K562 (cell line): ENCODE measurements around the gene NR1D2. TPM values are rescaled to one million over a fixed set of nuclear protein-coding genes. Genes with fewer than 3 reads are reported as not detected.
A peak's percentile ranks its signal among the peaks of the same experiment; 100 is the strongest.

Source experiments
- ARID1B ChIP-seq: fragments of 450-650 bp; IDR thresholded peaks from 2 replicates; pipeline ENCODE4 v1.6.1; 2016; ENCODE audit warnings: antibody characterized with exemption, mild to moderate bottlenecking, inconsistent platforms
- C11orf30 ChIP-seq: fragments of 450-650 bp; IDR thresholded peaks from 2 replicates; pipeline ENCODE4 v1.6.1; 2016; ENCODE audit warnings: low read depth, mild to moderate bottlenecking
- DMBX1 ChIP-seq: fragments of 250-450 bp; sonication (Bioruptor Pico); IDR thresholded peaks from 2 replicates; pipeline ENCODE4 v1.8.0; 2022; ENCODE audit warnings: inconsistent platforms, mild to moderate bottlenecking, moderate library complexity, borderline replicate concordance
- FOXA1 ChIP-seq: fragments of 450-650 bp; IDR thresholded peaks from 2 replicates; pipeline ENCODE4 v1.6.1; 2016; ENCODE audit warnings: mild to moderate bottlenecking, borderline replicate concordance
- HEY1 ChIP-seq: fragments of 250-450 bp; sonication (Bioruptor Pico); IDR thresholded peaks from 2 replicates; pipeline ENCODE4 v1.5.0; 2020; ENCODE audit warnings: mild to moderate bottlenecking, moderate library complexity, borderline replicate concordance
- HOXB6 ChIP-seq: fragments of 250-450 bp; sonication (Bioruptor Pico); IDR thresholded peaks from 2 replicates; pipeline ENCODE4 v1.5.1; 2022; ENCODE audit warnings: mild to moderate bottlenecking, borderline replicate concordance
- IFI16 ChIP-seq: fragments of 250-450 bp; sonication (Bioruptor Pico); IDR thresholded peaks from 2 replicates; pipeline ENCODE4 v2.1.2; 2022; ENCODE audit warnings: mild to moderate bottlenecking, inconsistent platforms
- MEIS2 ChIP-seq: fragments of 450-650 bp; IDR thresholded peaks from 2 replicates; pipeline ENCODE4 v1.6.1; 2014; ENCODE audit warnings: mild to moderate bottlenecking; ENCODE audit not compliant: partially characterized antibody
- PYGO2 ChIP-seq: fragments of 450-650 bp; IDR thresholded peaks from 2 replicates; pipeline ENCODE4 v1.6.1; 2016; ENCODE audit warnings: mild to moderate bottlenecking, missing genetic modification characterization, moderate library complexity, missing compliant biosample characterization
- RBM14 ChIP-seq: fragments of 200-400 bp; formaldehyde crosslinking; IDR thresholded peaks from 2 replicates; pipeline ENCODE4 v1.6.1; 2018; ENCODE audit warnings: low read depth, mild to moderate bottlenecking, low read length, moderate library complexity, borderline replicate concordance; ENCODE audit not compliant: insufficient read depth
- SMC3 ChIP-seq: conservative IDR thresholded peaks from 2 replicates; pipeline ENCODE4 v1.6.1; 2011; ENCODE audit warnings: low read depth, low read length, improper control_type of control experiment; ENCODE audit not compliant: insufficient read depth
- SUPT5H ChIP-seq: fragments of 450-650 bp; IDR thresholded peaks from 2 replicates; pipeline ENCODE4 v1.6.1; 2016
- TARDBP ChIP-seq: fragments of 450-650 bp; IDR thresholded peaks from 2 replicates; pipeline ENCODE4 v1.6.1; 2016
- ZNF175 ChIP-seq: fragments of 200-800 bp; sonication (Bioruptor generic); IDR thresholded peaks from 2 replicates; pipeline ENCODE4 v1.6.1; 2016; ENCODE audit warnings: low read depth, mild to moderate bottlenecking, missing genetic modification characterization, missing compliant biosample characterization
- ZNF707 ChIP-seq: fragments of 250-450 bp; sonication (Bioruptor Pico); conservative IDR thresholded peaks from 2 replicates; pipeline ENCODE4 v1.8.0; 2022; ENCODE audit warnings: inconsistent platforms, mild to moderate bottlenecking, moderate library complexity
- ZNF76 ChIP-seq: fragments of 250-450 bp; sonication (Bioruptor Pico); IDR thresholded peaks from 2 replicates; pipeline ENCODE4 v1.4.0; 2020; ENCODE audit warnings: mild to moderate bottlenecking, moderate library complexity, borderline replicate concordance
- polyA plus RNA-seq, 8 experiments: library from polyadenylated mRNA; depleted of rRNA in 4 of 8; stranded (reverse) in 5 of 8; unstranded in 3 of 8; fragments of >200 nt; fragmentation: Nextera tagmentation in 2 of 8; fragmentation: Illumina TruSeq in 1 of 8; extraction: Ambion mirVana in 2 of 8; extraction: Trizol in 1 of 8; gene quantifications; 2 replicates each; pipeline versions ENCODE4 v1.2.1 to v1.2.3, GENCODE V29; 2011 to 2014; ENCODE audit warnings: inconsistent platforms in 1 of 8, missing spikeins in 1 of 8
- total RNA-seq, 7 experiments: library from RNA; depleted of rRNA in 6 of 7; stranded (reverse); fragments of >200 nt in 6 of 7; fragmentation: Illumina TruSeq in 2 of 7; extraction: Trizol in 2 of 7; gene quantifications; 2 replicates each; pipeline versions ENCODE4 v1.2.1 to v1.2.3, GENCODE V29; 2011 to 2021; ENCODE audit warnings: low replicate concordance in 1 of 7
- TF ChIP-seq, protein P1 (sequence below): fragments of 450-650 bp; IDR thresholded peaks from one replicate; pipeline ENCODE4 v1.6.1; 2018; ENCODE audit warnings: mild to moderate bottlenecking, moderate library complexity; ENCODE audit not compliant: partially characterized antibody
- TF ChIP-seq, protein P2 (sequence below): fragments of 250-450 bp; sonication (Bioruptor Pico); IDR thresholded peaks from 2 replicates; pipeline ENCODE4 v1.4.0; 2020; ENCODE audit warnings: borderline replicate concordance
- TF ChIP-seq, protein P3 (sequence below): fragments of 250-450 bp; sonication (Bioruptor Pico); IDR thresholded peaks from 2 replicates; pipeline ENCODE4 v1.5.0; 2022; ENCODE audit warnings: mild to moderate bottlenecking
- TF ChIP-seq, protein P4 (sequence below): conservative IDR thresholded peaks from 2 replicates; pipeline ENCODE4 v1.6.1; 2011; ENCODE audit warnings: low read depth, mild to moderate bottlenecking, low read length; ENCODE audit not compliant: control insufficient read depth
- TF ChIP-seq, protein P5 (sequence below): fragments of 250-450 bp; sonication (Bioruptor Pico); IDR thresholded peaks from 2 replicates; pipeline ENCODE4 v1.6.1; 2021; ENCODE audit warnings: mild to moderate bottlenecking

The NR1D2 gene
- total and polyA plus RNA-seq, 9 of the 15 experiments (the other 6 are each of a cell fraction or from before 2014, with no cell fraction given) = 1.2 to 5.5 (median 2.9) TPM

DNA sequence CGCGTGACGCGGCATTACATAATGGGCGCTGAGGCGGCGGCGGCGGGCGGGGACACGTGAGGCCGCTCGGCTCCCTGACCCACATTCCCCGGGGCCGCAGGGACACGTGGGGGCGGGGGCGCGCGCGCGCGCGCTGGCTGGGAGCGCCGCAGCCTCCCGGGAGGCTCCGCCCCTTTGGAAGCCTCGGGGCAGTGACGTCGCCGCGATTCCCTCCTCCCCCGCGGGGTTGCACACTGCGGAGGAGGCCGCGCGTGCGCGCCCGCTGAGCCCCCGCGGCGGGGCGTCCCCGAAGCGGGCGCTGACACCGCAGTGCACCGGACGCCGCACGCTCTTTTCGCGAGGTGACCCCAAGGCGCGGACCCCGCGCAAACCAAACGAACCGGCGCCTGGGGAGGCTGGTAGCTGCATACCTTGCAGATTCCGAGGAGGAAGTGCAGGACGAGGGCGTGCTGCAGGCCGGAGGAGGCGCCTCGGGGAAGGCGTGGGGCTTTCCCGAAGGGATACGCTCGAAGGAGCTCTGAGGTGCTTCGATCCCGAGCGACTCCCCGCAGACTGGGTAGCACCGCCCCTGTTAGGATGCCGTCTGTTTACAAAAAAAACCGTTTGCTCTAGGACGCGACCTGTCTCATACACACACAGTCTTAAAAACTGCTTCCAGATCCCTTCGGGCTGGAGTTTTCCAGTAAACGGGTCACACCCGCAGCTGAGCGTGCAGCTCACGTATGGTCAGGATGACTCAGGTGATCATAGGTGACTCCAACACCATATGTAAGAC, 1.0 kb downstream of the NR1D2 start (continued):
- TF ChIP-seq ZNF707 (CRISPR knock-in tag) (no peak), DMBX1 (0 out of 2 replicates have a peak, but pooled peaks have one; percentile 8), HOXB6 (CRISPR knock-in tag) (no peak), HEY1 (CRISPR knock-in tag) (no peak), SUPT5H (peak; percentile 50; the same call in 1 of the 2 replicates), ZNF76 (CRISPR knock-in tag) (0 out of 2 replicates have a peak, but pooled peaks have one; percentile 26), RBM14 (no peak), ARID1B (peak; percentile 40), SMC3 (no peak), FOXA1 (no peak), IFI16 (CRISPR knock-in tag) (no peak), ZNF175 (CRISPR knock-in tag) (no peak), PYGO2 (tag) (no peak), TARDBP (0 out of 2 replicates have a peak, but pooled peaks have one; percentile 39), MEIS2 (peak; percentile 76), C11orf30 (peak; percentile 42)
- TF ChIP-seq, protein P1, sequence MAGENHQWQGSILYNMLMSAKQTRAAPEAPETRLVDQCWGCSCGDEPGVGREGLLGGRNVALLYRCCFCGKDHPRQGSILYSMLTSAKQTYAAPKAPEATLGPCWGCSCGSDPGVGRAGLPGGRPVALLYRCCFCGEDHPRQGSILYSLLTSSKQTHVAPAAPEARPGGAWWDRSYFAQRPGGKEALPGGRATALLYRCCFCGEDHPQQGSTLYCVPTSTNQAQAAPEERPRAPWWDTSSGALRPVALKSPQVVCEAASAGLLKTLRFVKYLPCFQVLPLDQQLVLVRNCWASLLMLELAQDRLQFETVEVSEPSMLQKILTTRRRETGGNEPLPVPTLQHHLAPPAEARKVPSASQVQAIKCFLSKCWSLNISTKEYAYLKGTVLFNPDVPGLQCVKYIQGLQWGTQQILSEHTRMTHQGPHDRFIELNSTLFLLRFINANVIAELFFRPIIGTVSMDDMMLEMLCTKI = no peak
- TF ChIP-seq, protein P2, sequence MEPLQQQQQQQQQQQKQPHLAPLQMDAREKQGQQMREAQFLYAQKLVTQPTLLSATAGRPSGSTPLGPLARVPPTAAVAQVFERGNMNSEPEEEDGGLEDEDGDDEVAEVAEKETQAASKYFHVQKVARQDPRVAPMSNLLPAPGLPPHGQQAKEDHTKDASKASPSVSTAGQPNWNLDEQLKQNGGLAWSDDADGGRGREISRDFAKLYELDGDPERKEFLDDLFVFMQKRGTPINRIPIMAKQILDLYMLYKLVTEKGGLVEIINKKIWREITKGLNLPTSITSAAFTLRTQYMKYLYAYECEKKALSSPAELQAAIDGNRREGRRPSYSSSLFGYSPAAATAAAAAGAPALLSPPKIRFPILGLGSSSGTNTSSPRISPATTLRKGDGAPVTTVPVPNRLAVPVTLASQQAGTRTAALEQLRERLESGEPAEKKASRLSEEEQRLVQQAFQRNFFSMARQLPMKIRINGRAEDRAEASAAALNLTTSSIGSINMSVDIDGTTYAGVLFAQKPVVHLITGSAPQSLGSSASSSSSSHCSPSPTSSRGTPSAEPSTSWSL (CRISPR knock-in tag) = 0 out of 2 replicates have a peak, but pooled peaks have one; percentile 29
- TF ChIP-seq, protein P3, sequence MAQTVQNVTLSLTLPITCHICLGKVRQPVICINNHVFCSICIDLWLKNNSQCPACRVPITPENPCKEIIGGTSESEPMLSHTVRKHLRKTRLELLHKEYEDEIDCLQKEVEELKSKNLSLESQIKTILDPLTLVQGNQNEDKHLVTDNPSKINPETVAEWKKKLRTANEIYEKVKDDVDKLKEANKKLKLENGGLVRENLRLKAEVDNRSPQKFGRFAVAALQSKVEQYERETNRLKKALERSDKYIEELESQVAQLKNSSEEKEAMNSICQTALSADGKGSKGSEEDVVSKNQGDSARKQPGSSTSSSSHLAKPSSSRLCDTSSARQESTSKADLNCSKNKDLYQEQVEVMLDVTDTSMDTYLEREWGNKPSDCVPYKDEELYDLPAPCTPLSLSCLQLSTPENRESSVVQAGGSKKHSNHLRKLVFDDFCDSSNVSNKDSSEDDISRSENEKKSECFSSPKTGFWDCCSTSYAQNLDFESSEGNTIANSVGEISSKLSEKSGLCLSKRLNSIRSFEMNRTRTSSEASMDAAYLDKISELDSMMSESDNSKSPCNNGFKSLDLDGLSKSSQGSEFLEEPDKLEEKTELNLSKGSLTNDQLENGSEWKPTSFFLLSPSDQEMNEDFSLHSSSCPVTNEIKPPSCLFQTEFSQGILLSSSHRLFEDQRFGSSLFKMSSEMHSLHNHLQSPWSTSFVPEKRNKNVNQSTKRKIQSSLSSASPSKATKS (CRISPR knock-in tag) = no peak
- TF ChIP-seq, protein P4, sequence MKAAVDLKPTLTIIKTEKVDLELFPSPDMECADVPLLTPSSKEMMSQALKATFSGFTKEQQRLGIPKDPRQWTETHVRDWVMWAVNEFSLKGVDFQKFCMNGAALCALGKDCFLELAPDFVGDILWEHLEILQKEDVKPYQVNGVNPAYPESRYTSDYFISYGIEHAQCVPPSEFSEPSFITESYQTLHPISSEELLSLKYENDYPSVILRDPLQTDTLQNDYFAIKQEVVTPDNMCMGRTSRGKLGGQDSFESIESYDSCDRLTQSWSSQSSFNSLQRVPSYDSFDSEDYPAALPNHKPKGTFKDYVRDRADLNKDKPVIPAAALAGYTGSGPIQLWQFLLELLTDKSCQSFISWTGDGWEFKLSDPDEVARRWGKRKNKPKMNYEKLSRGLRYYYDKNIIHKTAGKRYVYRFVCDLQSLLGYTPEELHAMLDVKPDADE = peak; percentile 67; the same call in 1 of the 2 replicates
- TF ChIP-seq, protein P5, sequence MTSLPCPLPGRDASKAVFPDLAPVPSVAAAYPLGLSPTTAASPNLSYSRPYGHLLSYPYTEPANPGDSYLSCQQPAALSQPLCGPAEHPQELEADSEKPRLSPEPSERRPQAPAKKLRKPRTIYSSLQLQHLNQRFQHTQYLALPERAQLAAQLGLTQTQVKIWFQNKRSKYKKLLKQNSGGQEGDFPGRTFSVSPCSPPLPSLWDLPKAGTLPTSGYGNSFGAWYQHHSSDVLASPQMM (CRISPR knock-in tag) = no peak
